HCT116 (cell line): ENCODE results near the gene TMEM165. TPM values are rescaled to one million over a fixed set of nuclear protein-coding genes. Genes with fewer than 3 reads are reported as not detected.

Experiments
- CBX3 ChIP-seq: IDR thresholded peaks from 2 replicates; pipeline ENCODE4 v1.6.1; 2012; ENCODE audit warnings: low read depth
- CEBPB ChIP-seq: IDR thresholded peaks from 2 replicates; pipeline ENCODE4 v1.6.1; 2012; ENCODE audit warnings: low read depth
- EGR1 ChIP-seq: IDR thresholded peaks from 2 replicates; pipeline ENCODE4 v1.6.1; 2012; ENCODE audit warnings: low read depth
- EZH2 ChIP-seq: fragments of 200-600 bp; sonication (generic); IDR thresholded peaks from 2 replicates; pipeline ENCODE4 v1.6.1; 2017; ENCODE audit warnings: antibody characterized with exemption, mixed run types
- EZH2phosphoT487 ChIP-seq: fragments of 200-600 bp; IDR thresholded peaks from 2 replicates; pipeline ENCODE4 v1.6.1; 2018; ENCODE audit warnings: antibody characterized with exemption, borderline replicate concordance
- FOSL1 ChIP-seq: IDR thresholded peaks from 2 replicates; pipeline ENCODE4 v1.6.1; 2012; ENCODE audit warnings: low read depth
- JUND ChIP-seq: IDR thresholded peaks from 2 replicates; pipeline ENCODE4 v1.6.1; 2012
- POLR2A ChIP-seq: IDR thresholded peaks from 2 replicates; pipeline ENCODE4 v1.7.0; 2011; ENCODE audit warnings: borderline replicate concordance; ENCODE audit not compliant: insufficient read depth, insufficient read length; ENCODE audit errors: extremely low read depth
- REST ChIP-seq: IDR thresholded peaks from 2 replicates; pipeline ENCODE4 v1.6.1; 2012; ENCODE audit warnings: low read depth
- SRF ChIP-seq: IDR thresholded peaks from 2 replicates; pipeline ENCODE4 v1.6.1; 2012; ENCODE audit warnings: low read depth
- ZBTB33 ChIP-seq: IDR thresholded peaks from 2 replicates; pipeline ENCODE4 v1.6.1; 2011; ENCODE audit warnings: mild to moderate bottlenecking, low read length, moderate library complexity; ENCODE audit not compliant: insufficient replicate concordance; ENCODE audit errors: extremely low read depth
- ZNF274 ChIP-seq: fragments of 200-500 bp; sonication (Bioruptor generic); IDR thresholded peaks from 2 replicates; pipeline ENCODE4 v1.6.1; 2014; ENCODE audit warnings: mild to moderate bottlenecking, low read depth, low read length, inconsistent platforms
- total RNA-seq: library from RNA; stranded (reverse); gene quantifications from one replicate; pipeline ENCODE4 v1.2.1, GENCODE V29; 2021; ENCODE audit not compliant: unreplicated experiment

TMEM165 gene
- total RNA-seq, 1 experiment from 2014 or later = 60.7 TPM

- TF ChIP-seq REST = no peak
- no peak for TF ChIP-seq CBX3
- TF ChIP-seq FOSL1 = no peak
- TF ChIP-seq JUND = no peak
- no peak for TF ChIP-seq EZH2
- no peak for TF ChIP-seq SRF
- no peak for TF ChIP-seq ZBTB33
- no peak for TF ChIP-seq ZNF274
- TF ChIP-seq EZH2phosphoT487 = no peak
- TF ChIP-seq POLR2A = no peak
- TF ChIP-seq CEBPB = no peak
- TF ChIP-seq EGR1 = no peak
Measured at GRCh38 chr4:55363691-55364351, 31.9 kb upstream of the TMEM165 start (continued).
